ENCODE measurements around the gene MND1. TPM values are rescaled to one million over a fixed set of nuclear protein-coding genes. Genes with fewer than 3 reads are reported as not detected.

Gene MND1
- total RNA-seq, 1 experiment from 2014 or later = 24.4 TPM

- TF ChIP-seq CTCF (conservative IDR thresholded peaks at IDR 0.05) (no peak), EZH2 (IDR thresholded peaks at IDR 0.05; ENCODE audit: low read depth) (no peak)
These were observed 27.3 kb downstream of the MND1 start for GRCh38 chr4:153371701-153372234.

GRCh38 chr4:153372967-153373562, 28.6 kb downstream of the MND1 start:
- ChIA-PET CTCF (no interaction called here), POLR2A (ENCODE audit: unreplicated experiment) (interaction anchor here (0.6 kb wide), 1 partner anchor 169 kb away, joined by 4 read pairs; the partner anchor contains the start of gene TRIM2)
- intact Hi-C loops (cut with micrococcal nuclease; ENCODE audit: unreplicated experiment) = no loop called here
- H3K79me2 ChIP-seq (ENCODE audit: low read depth) = no peaks in the 10 kb centered on the region
- no peak for TF ChIP-seq CTCF (conservative IDR thresholded peaks at IDR 0.05)
- no peak for TF ChIP-seq EZH2 (IDR thresholded peaks at IDR 0.05; ENCODE audit: low read depth)
- no peaks in the 10 kb centered on the region for H3K9me3 ChIP-seq (ENCODE audit: insufficient read depth, low read depth)
- no peak overlapping the region for H3K27ac ChIP-seq
- no TSS peak for BruUV-seq (replicated peaks)
- H3K4me2 ChIP-seq = no peak overlapping the region
- H3K4me3 ChIP-seq = no peak overlapping the region
- no peaks in the 10 kb centered on the region for H3F3A ChIP-seq (ENCODE audit: insufficient read depth, low read depth)
- H3K36me3 ChIP-seq (ENCODE audit: low read depth) = 0 out of 2 replicates have a peak, but pooled peaks cover 4% of the 10 kb centered on the region
- H2AFZ ChIP-seq = no peak overlapping the region
- no peaks in the 10 kb centered on the region for H3K4me1 ChIP-seq (replicated peaks; ENCODE audit: insufficient read depth)
- no peak for DNase-seq
- H3K27me3 ChIP-seq (ENCODE audit: insufficient read depth, low read depth) = no peaks in the 10 kb centered on the region
- H4K20me1 ChIP-seq (ENCODE audit: insufficient read depth) = no peaks in the 10 kb centered on the region
- H3K9me2 ChIP-seq (ENCODE audit: insufficient read depth) = no peaks in the 10 kb centered on the region

More at GRCh38 chr4:153371701-153372234, 27.3 kb downstream of the MND1 start:
- H3K4me2 ChIP-seq = no peak overlapping the region
- no peaks in the 10 kb centered on the region for H3K4me1 ChIP-seq (replicated peaks; ENCODE audit: insufficient read depth)
- no peak overlapping the region for H3K27ac ChIP-seq
- H4K20me1 ChIP-seq (ENCODE audit: insufficient read depth) = no peaks in the 10 kb centered on the region
- H3K36me3 ChIP-seq (ENCODE audit: low read depth) = 0 out of 2 replicates have a peak, but pooled peaks cover 4% of the 10 kb centered on the region
- no peaks in the 10 kb centered on the region for H3F3A ChIP-seq (ENCODE audit: insufficient read depth, low read depth)
- H3K4me3 ChIP-seq = no peak overlapping the region
- no peak overlapping the region for H2AFZ ChIP-seq
- H3K27me3 ChIP-seq (ENCODE audit: insufficient read depth, low read depth) = no peaks in the 10 kb centered on the region
- BruUV-seq (replicated peaks) = no TSS peak
- CTCF ChIA-PET = no interaction called here
- no peaks in the 10 kb centered on the region for H3K79me2 ChIP-seq (ENCODE audit: low read depth)
- intact Hi-C loops (cut with micrococcal nuclease; ENCODE audit: unreplicated experiment) = no loop called here
- no peaks in the 10 kb centered on the region for H3K9me2 ChIP-seq (ENCODE audit: insufficient read depth)
- POLR2A ChIA-PET (ENCODE audit: unreplicated experiment) = no interaction called here
- DNase-seq = no peak
- H3K9me3 ChIP-seq (ENCODE audit: insufficient read depth, low read depth) = no peaks in the 10 kb centered on the region

GRCh38 chr4:153374442-153374841, 30.0 kb downstream of the MND1 start:
- Histone ChIP-seq H3K27ac (no peak overlapping the region), H3K79me2 (ENCODE audit: low read depth) (no peaks in the 10 kb centered on the region), H3K9me3 (ENCODE audit: insufficient read depth, low read depth) (no peaks in the 10 kb centered on the region), H3F3A (ENCODE audit: insufficient read depth, low read depth) (no peaks in the 10 kb centered on the region), H3K4me1 (replicated peaks; ENCODE audit: insufficient read depth) (no peaks in the 10 kb centered on the region), H3K4me3 (no peak overlapping the region), H3K9me2 (ENCODE audit: insufficient read depth) (no peaks in the 10 kb centered on the region), H3K36me3 (ENCODE audit: low read depth) (0 out of 2 replicates have a peak, but pooled peaks cover 4% of the 10 kb centered on the region), H3K4me2 (no peak overlapping the region), H3K27me3 (ENCODE audit: insufficient read depth, low read depth) (no peaks in the 10 kb centered on the region), H2AFZ (no peak overlapping the region), H4K20me1 (ENCODE audit: insufficient read depth) (no peaks in the 10 kb centered on the region)
- TF ChIP-seq EZH2 (IDR thresholded peaks at IDR 0.05; ENCODE audit: low read depth) = no peak
- no peak for TF ChIP-seq CTCF (conservative IDR thresholded peaks at IDR 0.05)
- no TSS peak for BruUV-seq (replicated peaks)
- intact Hi-C loops (cut with micrococcal nuclease; ENCODE audit: unreplicated experiment) = no loop called here
- CTCF ChIA-PET = no interaction called here
- POLR2A ChIA-PET (ENCODE audit: unreplicated experiment) = no interaction called here
- no peak for DNase-seq

All from PC-9 (cell line).